Cardiac muscle cell (in vitro differentiated cells and primary cell): ENCODE results near the gene KCTD19. TPM values are rescaled to one million over a fixed set of nuclear protein-coding genes. Genes with fewer than 3 reads are reported as not detected.

Experiments
- DNase-seq, 2 donors: peaks; one replicate each; pipeline versions ENCODE4 v3.0.0 to v3.0.0-alpha.2; 2010 to 2017; ENCODE audit warnings: low read depth in 1 of 2, low spot score in 1 of 2
- H3K27ac ChIP-seq: fragments of 200-600 bp; sonication (generic); 2 replicates; pipeline ENCODE4 v1.5.1; 2016
- H3K27me3 ChIP-seq: fragments of 200-600 bp; sonication (generic); 2 replicates; pipeline ENCODE4 v1.6.0; 2016; ENCODE audit warnings: control low read depth
- H3K36me3 ChIP-seq: fragments of 200-600 bp; sonication (generic); 2 replicates; pipeline ENCODE4 v1.5.1; 2016; ENCODE audit warnings: control low read depth
- H3K4me1 ChIP-seq: fragments of 200-600 bp; sonication (generic); 2 replicates; pipeline ENCODE4 v1.8.1; 2017; ENCODE audit warnings: low read depth, mild to moderate bottlenecking, mixed run types
- H3K4me3 ChIP-seq: fragments of 200-600 bp; sonication (generic); 2 replicates; pipeline ENCODE4 v1.5.1; 2016; ENCODE audit warnings: mild to moderate bottlenecking
- H3K9me3 ChIP-seq: fragments of 200-600 bp; sonication (generic); 2 replicates; pipeline ENCODE4 v1.5.1; 2017; ENCODE audit warnings: low read depth, mild to moderate bottlenecking, control low read depth
- CTCF ChIP-seq: IDR thresholded peaks from 2 replicates; pipeline ENCODE4 v1.5.1; 2012; ENCODE audit warnings: low read depth, mild to moderate bottlenecking, low read length
- polyA plus RNA-seq: library from polyadenylated mRNA; unstranded; fragments of >200 nt; fragmentation: Nextera tagmentation; extraction: Ambion mirVana; gene quantifications from 2 replicates; pipeline ENCODE4 v1.2.1, GENCODE V29; 2016
- total RNA-seq: library from RNA; depleted of rRNA; stranded (reverse); fragments of >200 nt; gene quantifications from 2 replicates; pipeline ENCODE4 v1.2.3, GENCODE V29; 2016

Gene KCTD19
- total and polyA plus RNA-seq, 2 experiments from 2014 or later = 1.9 TPM; not detected in 1

GRCh38 chr16:67302076-67302475 is 24.5 kb downstream of the KCTD19 start:
- no peaks in the 10 kb centered on the region for H3K9me3 ChIP-seq
- H3K4me3 ChIP-seq = no peak overlapping the region
- no peak overlapping the region for H3K27ac ChIP-seq
- no peak for TF ChIP-seq CTCF
- no peaks in the 10 kb centered on the region for H3K36me3 ChIP-seq
- no peaks in the 10 kb centered on the region for H3K4me1 ChIP-seq
- H3K27me3 ChIP-seq = peaks cover 4% of the 10 kb centered on the region
- DNase-seq = no peak

GRCh38 chr16:67301080-67301782 is 25.3 kb downstream of the KCTD19 start:
- TF ChIP-seq CTCF = no peak
- Histone ChIP-seq H3K36me3 (no peaks in the 10 kb centered on the region), H3K27me3 (peaks cover 10% of the 10 kb centered on the region), H3K9me3 (no peaks in the 10 kb centered on the region), H3K27ac (no peak overlapping the region), H3K4me3 (no peak overlapping the region), H3K4me1 (no peaks in the 10 kb centered on the region)
- DNase-seq = no peak

GRCh38 chr16:67299269-67299668 is 27.3 kb downstream of the KCTD19 start:
- H3K4me3 ChIP-seq = no peak overlapping the region
- H3K9me3 ChIP-seq = no peaks in the 10 kb centered on the region
- no peak overlapping the region for H3K27ac ChIP-seq
- TF ChIP-seq CTCF = no peak
- DNase-seq = no peak
- H3K4me1 ChIP-seq = no peaks in the 10 kb centered on the region
- no peaks in the 10 kb centered on the region for H3K36me3 ChIP-seq
- peaks cover 10% of the 10 kb centered on the region for H3K27me3 ChIP-seq

GRCh38 chr16:67298277-67298676 is 28.3 kb downstream of the KCTD19 start:
- no peak overlapping the region for H3K4me3 ChIP-seq
- no peaks in the 10 kb centered on the region for H3K4me1 ChIP-seq
- peaks cover 10% of the 10 kb centered on the region for H3K27me3 ChIP-seq
- DNase-seq = no peak
- no peaks in the 10 kb centered on the region for H3K36me3 ChIP-seq
- H3K9me3 ChIP-seq = no peaks in the 10 kb centered on the region
- TF ChIP-seq CTCF = no peak
- H3K27ac ChIP-seq = no peak overlapping the region

- TF ChIP-seq CTCF = no peak
- Histone ChIP-seq H3K9me3 (no peaks in the 10 kb centered on the region), H3K27ac (no peak overlapping the region), H3K36me3 (no peaks in the 10 kb centered on the region), H3K4me3 (no peak overlapping the region), H3K4me1 (no peaks in the 10 kb centered on the region), H3K27me3 (peaks cover 10% of the 10 kb centered on the region)
- DNase-seq = peak in 1 of 2 donors; percentile 38
Measured at GRCh38 chr16:67296420-67296819, 30.1 kb downstream of the KCTD19 start.

GRCh38 chr16:67294938-67295361 is 31.6 kb downstream of the KCTD19 start:
- Histone ChIP-seq H3K36me3 (no peaks in the 10 kb centered on the region), H3K27ac (no peak overlapping the region), H3K27me3 (peaks cover 10% of the 10 kb centered on the region), H3K4me3 (no peak overlapping the region), H3K9me3 (no peaks in the 10 kb centered on the region), H3K4me1 (no peaks in the 10 kb centered on the region)
- peak; percentile 22 for TF ChIP-seq CTCF
- peak in 1 of 2 donors; percentile 73 for DNase-seq
